HG03139 (cell line): Measurements from ENCODE around the gene LGALS9B.
"Not testable (repeated sequence)": the region's sequence is repeated elsewhere in the genome, so short reads cannot be mapped to it uniquely, and the experiment has no call there.

Source experiments
- ATAC-seq: cut with Tn5 transposase; IDR thresholded peaks from one replicate; pipeline ENCODE4 v1.9.1; 2021; ENCODE audit not compliant: unreplicated experiment

Gene LGALS9B

DNA sequence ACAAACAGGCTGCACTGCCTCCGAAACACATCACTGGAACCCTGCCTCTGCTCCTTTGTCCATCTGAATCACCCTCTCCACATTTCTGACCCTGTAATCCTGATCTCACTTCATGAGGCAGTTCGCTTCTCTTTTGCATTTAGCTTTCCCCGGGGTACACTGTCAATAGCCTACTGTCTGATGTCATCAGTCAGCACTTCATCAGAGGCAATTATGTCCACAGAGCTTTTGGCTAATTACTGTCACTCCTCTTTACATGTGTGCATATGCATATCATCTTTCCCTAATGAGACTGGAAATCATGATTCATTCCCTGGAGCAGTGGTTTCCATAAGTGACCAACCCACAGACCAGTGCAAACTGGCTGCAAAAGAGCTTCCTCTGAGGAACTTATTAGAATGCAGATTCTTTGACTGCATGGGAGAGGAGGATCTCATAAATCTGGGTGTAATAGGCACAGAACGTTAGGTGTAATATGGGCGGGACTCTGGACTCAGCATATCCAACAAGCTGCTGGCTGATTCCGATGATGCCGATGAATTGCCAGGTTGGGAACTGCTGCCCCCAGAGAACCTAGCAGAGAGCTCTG is 49.8 kb downstream of the LGALS9B start:
- not testable (repeated sequence) for ATAC-seq

DNA sequence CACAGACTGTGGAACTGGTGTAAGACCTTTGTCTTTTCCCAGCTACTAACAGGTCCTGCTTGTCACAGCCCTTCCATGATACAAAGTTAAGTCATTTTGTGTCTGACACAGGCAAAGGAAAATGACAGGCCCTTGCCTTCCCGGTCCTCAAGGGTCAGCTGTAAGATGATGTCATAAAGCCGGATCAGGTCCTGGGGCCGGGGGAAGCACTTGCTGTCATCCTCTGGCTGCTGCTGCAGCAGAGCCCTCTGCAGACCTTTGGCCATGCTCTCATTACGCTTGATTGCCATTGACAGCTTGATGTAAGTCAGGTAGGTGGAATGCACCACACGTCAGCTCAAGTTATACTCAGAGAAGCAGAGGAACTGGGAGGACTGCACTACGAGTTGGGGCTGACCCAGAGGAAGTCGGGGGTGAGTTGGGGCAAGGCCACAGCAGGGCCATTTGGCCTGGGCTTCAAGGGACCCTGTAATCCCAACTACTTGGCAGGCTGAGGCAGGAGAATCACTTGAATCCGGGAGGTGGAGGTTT is 50.9 kb downstream of the LGALS9B start:
- ATAC-seq, result not testable (repeated sequence)

DNA sequence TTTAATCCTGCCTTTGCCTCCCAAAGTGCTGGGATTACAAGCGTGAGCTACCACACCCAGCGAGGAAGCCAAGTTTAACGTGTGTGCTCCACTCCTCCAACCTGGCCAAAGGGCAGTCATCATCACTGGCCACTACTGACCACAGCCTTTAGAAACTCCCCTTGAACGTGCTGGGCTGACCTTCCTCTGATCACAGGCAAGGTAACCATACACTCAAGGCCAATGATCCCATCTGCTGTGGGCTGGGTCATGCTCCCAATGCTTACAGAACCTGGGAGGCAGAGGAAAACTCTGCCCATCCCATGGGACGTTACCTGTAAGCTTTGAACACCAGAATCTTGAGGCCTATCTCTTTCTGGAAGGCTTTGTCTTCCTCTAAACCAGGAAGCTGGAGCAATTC is 51.9 kb downstream of the LGALS9B start:
- not testable (repeated sequence) for ATAC-seq

DNA sequence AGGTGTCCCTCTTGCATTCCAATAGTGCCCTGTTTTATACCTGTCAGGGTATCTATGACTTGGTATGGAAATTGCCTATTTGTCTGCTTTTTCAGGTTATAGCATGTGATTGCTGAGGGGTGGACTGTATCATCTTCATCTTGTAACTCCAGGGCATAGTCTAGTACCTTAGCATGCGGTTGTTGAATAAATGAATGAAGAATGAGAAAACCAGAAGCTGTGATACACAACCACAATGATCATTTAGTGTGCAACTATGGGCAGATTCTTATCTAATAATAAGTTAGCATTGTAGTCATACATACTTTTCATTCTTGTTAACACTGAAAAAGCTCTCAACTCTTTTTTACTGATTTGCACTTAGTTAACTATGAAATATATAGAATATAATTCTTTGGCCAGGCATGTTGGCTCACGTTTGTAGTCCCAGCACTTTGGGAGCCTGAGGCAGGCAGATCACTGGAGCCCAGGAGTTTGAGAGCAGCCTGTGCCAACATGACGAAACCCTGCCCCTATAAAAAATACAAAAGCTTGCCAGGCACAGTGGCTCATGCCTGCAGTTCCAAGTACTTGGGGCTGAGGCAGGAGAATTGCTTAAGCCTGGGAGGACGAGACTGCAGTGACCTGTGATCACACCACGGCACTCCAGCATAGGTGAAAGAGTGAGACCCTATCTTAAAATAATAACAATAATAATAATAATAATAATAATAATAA is 65.9 kb downstream of the LGALS9B start:
- ATAC-seq, result not testable (repeated sequence)

DNA sequence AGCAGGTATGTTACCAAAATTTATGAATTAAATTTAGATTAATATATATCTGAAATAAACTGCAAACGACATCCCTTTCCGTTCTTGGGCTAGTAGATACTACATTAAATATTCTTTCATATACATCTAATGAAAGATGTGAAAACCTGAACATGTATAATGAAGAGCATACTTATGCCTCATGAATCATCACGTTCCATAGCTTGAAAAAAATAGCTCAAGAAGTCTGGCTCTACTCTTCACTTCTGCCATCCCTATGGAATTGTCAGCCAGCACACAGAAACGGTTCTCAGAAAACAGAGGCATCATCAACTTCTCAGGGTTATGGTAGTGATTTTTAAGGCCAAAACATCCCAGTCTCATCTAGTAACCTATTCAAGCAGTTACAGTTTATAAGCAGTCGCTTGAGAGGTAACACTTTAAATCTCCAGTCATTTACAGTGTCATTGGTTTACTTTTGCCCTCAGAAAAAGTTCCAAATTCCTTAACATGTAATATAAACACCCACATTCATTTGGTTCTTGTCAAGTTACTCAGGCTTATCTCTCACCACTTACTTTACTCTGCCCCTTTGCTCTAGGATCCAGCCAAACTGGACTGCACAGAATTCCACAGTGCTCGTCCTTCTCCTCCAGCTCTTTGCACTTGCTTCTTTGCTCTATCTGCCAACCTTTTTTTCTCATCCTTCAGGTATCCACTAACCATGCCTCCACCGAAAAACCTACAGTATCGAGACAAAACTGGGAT is 66.6 kb downstream of the LGALS9B start:
- ATAC-seq, result not testable (repeated sequence)
